K562 (cell line): ENCODE measurements around the gene RNF32. TPM values are rescaled to one million over a fixed set of nuclear protein-coding genes. Genes with fewer than 3 reads are reported as not detected.
A peak's percentile ranks its signal among the peaks of the same experiment; 100 is the strongest.

ENCODE experiments used
- ADNP ChIP-seq: fragments of 200-800 bp; sonication (Bioruptor generic); IDR thresholded peaks from 2 replicates; pipeline ENCODE4 v1.6.1; 2016; ENCODE audit warnings: missing genetic modification characterization, missing compliant biosample characterization
- ATF7 ChIP-seq: fragments of 450-650 bp; IDR thresholded peaks from 2 replicates; pipeline ENCODE4 v1.7.1; 2014; ENCODE audit warnings: mild to moderate bottlenecking, moderate library complexity
- CBX8 ChIP-seq: fragments of 200-600 bp; sonication (generic); IDR thresholded peaks from 2 replicates; pipeline ENCODE4 v1.6.1; 2012; ENCODE audit warnings: borderline replicate concordance, mixed run types, low read depth, mild to moderate bottlenecking, moderate library complexity, mixed read lengths, low read length, control low read depth, inconsistent platforms; ENCODE audit not compliant: poor library complexity, severe bottlenecking; ENCODE audit errors: extremely low read depth
- CCAR2 ChIP-seq: fragments of 200-400 bp; formaldehyde crosslinking; IDR thresholded peaks from 2 replicates; pipeline ENCODE4 v1.6.1; 2017; ENCODE audit warnings: mild to moderate bottlenecking, low read depth, low read length
- ETV5 ChIP-seq: sonication (generic); formaldehyde crosslinking; IDR thresholded peaks from 2 replicates; pipeline ENCODE4 v1.4.0; 2020; ENCODE audit warnings: low read depth, mild to moderate bottlenecking, missing genetic modification reagents
- GATAD2B ChIP-seq: fragments of 450-650 bp; IDR thresholded peaks from 2 replicates; pipeline ENCODE4 v1.6.1; 2017; ENCODE audit warnings: mild to moderate bottlenecking, borderline replicate concordance
- HDAC8 ChIP-seq: fragments of 450-650 bp; IDR thresholded peaks from 2 replicates; pipeline ENCODE4 v1.6.1; 2016; ENCODE audit warnings: mild to moderate bottlenecking, missing genetic modification characterization, moderate library complexity, missing compliant biosample characterization
- KLF16 ChIP-seq: IDR thresholded peaks from 2 replicates; pipeline ENCODE4 v1.6.1; 2016; ENCODE audit warnings: antibody characterized with exemption
- NFE2L1 ChIP-seq: fragments of 450-650 bp; IDR thresholded peaks from 2 replicates; pipeline ENCODE4 v1.6.1; 2016; ENCODE audit warnings: missing genetic modification characterization, low read depth, mild to moderate bottlenecking, missing compliant biosample characterization, moderate library complexity, borderline replicate concordance
- POLR2AphosphoS5 ChIP-seq: IDR thresholded peaks from 2 replicates; pipeline ENCODE4 v1.6.1; 2011; ENCODE audit warnings: mild to moderate bottlenecking, low read depth, low read length, moderate library complexity; ENCODE audit not compliant: control insufficient read depth, insufficient read depth
- RNF2 ChIP-seq: sonication (generic); IDR thresholded peaks from 2 replicates; pipeline ENCODE4 v1.6.1; 2016
- SIN3A ChIP-seq, 2 experiments: fragments of 150-350 bp in 1 of 2; IDR thresholded peaks; 2 replicates each; pipeline ENCODE4 v1.6.1; 2011 to 2016; ENCODE audit warnings: borderline replicate concordance in 2 of 2, low read depth in 2 of 2, low read length in 2 of 2, mild to moderate bottlenecking in 2 of 2, moderate library complexity in 2 of 2; ENCODE audit not compliant: control insufficient read depth in 1 of 2
- SRSF3 ChIP-seq: fragments of 200-400 bp; formaldehyde crosslinking; IDR thresholded peaks from 2 replicates; pipeline ENCODE4 v1.6.1; 2016; ENCODE audit warnings: mild to moderate bottlenecking, low read length, moderate library complexity; ENCODE audit not compliant: insufficient read depth
- TAF1 ChIP-seq: IDR thresholded peaks from 2 replicates; pipeline ENCODE4 v1.6.1; 2011; ENCODE audit warnings: mild to moderate bottlenecking, low read length, moderate library complexity; ENCODE audit not compliant: insufficient read depth, control insufficient read depth, severe bottlenecking; ENCODE audit errors: extremely low read depth
- TSC22D4 ChIP-seq: fragments of 450-650 bp; IDR thresholded peaks from 2 replicates; pipeline ENCODE4 v1.6.1; 2016; ENCODE audit warnings: missing genetic modification characterization, missing biosample characterization, control low read depth
- ZBTB17 ChIP-seq: fragments of 450-650 bp; formaldehyde crosslinking; IDR thresholded peaks from 2 replicates; pipeline ENCODE4 v1.4.0; 2020; ENCODE audit warnings: mild to moderate bottlenecking
- ZNF124 ChIP-seq: sonication (generic); formaldehyde crosslinking; IDR thresholded peaks from 2 replicates; pipeline ENCODE4 v1.8.1; 2022; ENCODE audit warnings: missing genetic modification reagents
- ZNF436 ChIP-seq: fragments of 250-450, 450-650 bp; sonication (Bioruptor Pico); formaldehyde crosslinking; IDR thresholded peaks from 2 replicates; pipeline ENCODE4 v1.7.0; 2020; ENCODE audit warnings: mild to moderate bottlenecking
- ZNF583 ChIP-seq: fragments of 250-450 bp; sonication (Bioruptor Pico); IDR thresholded peaks from 2 replicates; pipeline ENCODE4 v1.4.0; 2020
- ZNF695 ChIP-seq: fragments of 450-650 bp; formaldehyde crosslinking; IDR thresholded peaks from 2 replicates; pipeline ENCODE4 v1.4.0; 2020; ENCODE audit warnings: mild to moderate bottlenecking, moderate library complexity
- ZNF766 ChIP-seq: fragments of 200-800 bp; sonication (Bioruptor generic); conservative IDR thresholded peaks from 2 replicates; pipeline ENCODE4 v1.6.1; 2016; ENCODE audit warnings: missing genetic modification characterization, missing compliant biosample characterization
- polyA plus RNA-seq, 8 experiments: library from polyadenylated mRNA; depleted of rRNA in 4 of 8; stranded (reverse) in 5 of 8; unstranded in 3 of 8; fragments of >200 nt; fragmentation: Nextera tagmentation in 2 of 8; fragmentation: Illumina TruSeq in 1 of 8; extraction: Ambion mirVana in 2 of 8; extraction: Trizol in 1 of 8; gene quantifications; 2 replicates each; pipeline versions ENCODE4 v1.2.1 to v1.2.3, GENCODE V29; 2011 to 2014; ENCODE audit warnings: inconsistent platforms in 1 of 8, missing spikeins in 1 of 8
- total RNA-seq, 7 experiments: library from RNA; depleted of rRNA in 6 of 7; stranded (reverse); fragments of >200 nt in 6 of 7; fragmentation: Illumina TruSeq in 2 of 7; extraction: Trizol in 2 of 7; gene quantifications; 2 replicates each; pipeline versions ENCODE4 v1.2.1 to v1.2.3, GENCODE V29; 2011 to 2021; ENCODE audit warnings: low replicate concordance in 1 of 7
- TF ChIP-seq, protein P1 (sequence below): sonication (generic); formaldehyde crosslinking; IDR thresholded peaks from 2 replicates; pipeline ENCODE4 v1.4.0; 2020; ENCODE audit warnings: mild to moderate bottlenecking, missing genetic modification reagents
- TF ChIP-seq, protein P2 (sequence below): fragments of 450-650 bp; IDR thresholded peaks from 2 replicates; pipeline ENCODE4 v1.6.1; 2017; ENCODE audit warnings: antibody characterized with exemption, mild to moderate bottlenecking

The RNF32 gene
- total and polyA plus RNA-seq, 9 of the 15 experiments (the other 6 are each of a cell fraction or from before 2014, with no cell fraction given): 2.6 to 7.0 (median 4.6) TPM

DNA sequence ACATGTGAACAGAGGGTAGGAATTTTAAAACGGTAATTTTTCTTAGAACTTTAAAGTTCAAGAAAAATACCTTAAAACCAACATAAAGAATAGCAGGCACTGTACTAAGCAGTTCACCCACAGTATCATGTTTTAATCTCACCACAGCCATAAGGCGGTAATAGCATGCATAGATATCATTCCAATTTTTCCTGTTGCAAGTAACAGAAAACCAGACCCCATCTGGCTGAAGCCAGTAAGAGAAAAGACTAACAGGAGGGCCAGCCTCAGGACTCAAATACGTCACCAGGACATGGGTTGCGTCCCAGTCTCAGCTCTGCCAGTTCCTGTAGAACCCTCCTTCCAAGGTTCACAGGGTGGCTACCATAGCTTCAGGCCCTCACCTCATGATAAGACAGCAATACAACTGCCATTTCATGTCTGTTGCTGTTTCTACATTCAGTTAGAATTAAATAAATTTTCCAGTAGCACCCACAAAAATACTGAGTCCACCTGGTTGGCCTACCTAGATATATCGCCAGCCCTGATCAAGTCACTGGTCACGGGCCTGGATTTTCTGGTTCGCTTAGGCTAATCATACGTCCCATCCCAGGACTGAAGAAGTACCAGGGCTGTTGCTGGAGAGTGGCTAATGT lies 2.0 kb upstream of the RNF32 start (continued):
- TF ChIP-seq ATF7: peak; percentile 71; the same call in 1 of the 2 replicates
- TF ChIP-seq TSC22D4 (tag): no peak
- TF ChIP-seq TAF1: peak; percentile 49
- TF ChIP-seq ZNF695 (CRISPR knock-in tag): no peak
- TF ChIP-seq RNF2: no peak
- no peak for TF ChIP-seq CCAR2
- TF ChIP-seq SRSF3: no peak
- peak; percentile 45 for TF ChIP-seq POLR2AphosphoS5
- no peak for TF ChIP-seq ADNP (tag)
- no peak for TF ChIP-seq NFE2L1 (tag)
- TF ChIP-seq HDAC8 (tag): no peak
- TF ChIP-seq GATAD2B: no peak
- no peak for TF ChIP-seq ZNF766 (CRISPR knock-in tag)
- TF ChIP-seq, protein P1, sequence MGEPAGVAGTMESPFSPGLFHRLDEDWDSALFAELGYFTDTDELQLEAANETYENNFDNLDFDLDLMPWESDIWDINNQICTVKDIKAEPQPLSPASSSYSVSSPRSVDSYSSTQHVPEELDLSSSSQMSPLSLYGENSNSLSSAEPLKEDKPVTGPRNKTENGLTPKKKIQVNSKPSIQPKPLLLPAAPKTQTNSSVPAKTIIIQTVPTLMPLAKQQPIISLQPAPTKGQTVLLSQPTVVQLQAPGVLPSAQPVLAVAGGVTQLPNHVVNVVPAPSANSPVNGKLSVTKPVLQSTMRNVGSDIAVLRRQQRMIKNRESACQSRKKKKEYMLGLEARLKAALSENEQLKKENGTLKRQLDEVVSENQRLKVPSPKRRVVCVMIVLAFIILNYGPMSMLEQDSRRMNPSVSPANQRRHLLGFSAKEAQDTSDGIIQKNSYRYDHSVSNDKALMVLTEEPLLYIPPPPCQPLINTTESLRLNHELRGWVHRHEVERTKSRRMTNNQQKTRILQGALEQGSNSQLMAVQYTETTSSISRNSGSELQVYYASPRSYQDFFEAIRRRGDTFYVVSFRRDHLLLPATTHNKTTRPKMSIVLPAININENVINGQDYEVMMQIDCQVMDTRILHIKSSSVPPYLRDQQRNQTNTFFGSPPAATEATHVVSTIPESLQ: peak; percentile 55; the same call in 1 of the 2 replicates
- no peak for TF ChIP-seq ZBTB17 (CRISPR knock-in tag)
- no peak for TF ChIP-seq ZNF124 (CRISPR knock-in tag)
- 0 out of 2 replicates have a peak, but pooled peaks have one; percentile 30 for TF ChIP-seq ETV5 (CRISPR knock-in tag)
- peak in 1 of 2 experiments; percentile 38; a peak in 1 of 4 replicates for TF ChIP-seq SIN3A (IDR thresholded peaks at IDR 0.05; ENCODE audit: borderline replicate concordance in 2 of 2, control insufficient read depth in 1 of 2, low read depth in 2 of 2, low read length in 2 of 2)
- TF ChIP-seq, protein P2, sequence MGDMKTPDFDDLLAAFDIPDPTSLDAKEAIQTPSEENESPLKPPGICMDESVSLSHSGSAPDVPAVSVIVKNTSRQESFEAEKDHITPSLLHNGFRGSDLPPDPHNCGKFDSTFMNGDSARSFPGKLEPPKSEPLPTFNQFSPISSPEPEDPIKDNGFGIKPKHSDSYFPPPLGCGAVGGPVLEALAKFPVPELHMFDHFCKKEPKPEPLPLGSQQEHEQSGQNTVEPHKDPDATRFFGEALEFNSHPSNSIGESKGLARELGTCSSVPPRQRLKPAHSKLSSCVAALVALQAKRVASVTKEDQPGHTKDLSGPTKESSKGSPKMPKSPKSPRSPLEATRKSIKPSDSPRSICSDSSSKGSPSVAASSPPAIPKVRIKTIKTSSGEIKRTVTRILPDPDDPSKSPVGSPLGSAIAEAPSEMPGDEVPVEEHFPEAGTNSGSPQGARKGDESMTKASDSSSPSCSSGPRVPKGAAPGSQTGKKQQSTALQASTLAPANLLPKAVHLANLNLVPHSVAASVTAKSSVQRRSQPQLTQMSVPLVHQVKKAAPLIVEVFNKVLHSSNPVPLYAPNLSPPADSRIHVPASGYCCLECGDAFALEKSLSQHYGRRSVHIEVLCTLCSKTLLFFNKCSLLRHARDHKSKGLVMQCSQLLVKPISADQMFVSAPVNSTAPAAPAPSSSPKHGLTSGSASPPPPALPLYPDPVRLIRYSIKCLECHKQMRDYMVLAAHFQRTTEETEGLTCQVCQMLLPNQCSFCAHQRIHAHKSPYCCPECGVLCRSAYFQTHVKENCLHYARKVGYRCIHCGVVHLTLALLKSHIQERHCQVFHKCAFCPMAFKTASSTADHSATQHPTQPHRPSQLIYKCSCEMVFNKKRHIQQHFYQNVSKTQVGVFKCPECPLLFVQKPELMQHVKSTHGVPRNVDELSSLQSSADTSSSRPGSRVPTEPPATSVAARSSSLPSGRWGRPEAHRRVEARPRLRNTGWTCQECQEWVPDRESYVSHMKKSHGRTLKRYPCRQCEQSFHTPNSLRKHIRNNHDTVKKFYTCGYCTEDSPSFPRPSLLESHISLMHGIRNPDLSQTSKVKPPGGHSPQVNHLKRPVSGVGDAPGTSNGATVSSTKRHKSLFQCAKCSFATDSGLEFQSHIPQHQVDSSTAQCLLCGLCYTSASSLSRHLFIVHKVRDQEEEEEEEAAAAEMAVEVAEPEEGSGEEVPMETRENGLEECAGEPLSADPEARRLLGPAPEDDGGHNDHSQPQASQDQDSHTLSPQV: peak; percentile 30; the same call in 1 of the 2 replicates
- TF ChIP-seq KLF16: peak; percentile 69
- TF ChIP-seq CBX8: no peak
- TF ChIP-seq ZNF583 (CRISPR knock-in tag): 0 out of 2 replicates have a peak, but pooled peaks have one; percentile 49
- no peak for TF ChIP-seq ZNF436
